Measurements from ENCODE around the gene DHRS1. TPM values are rescaled to one million over a fixed set of nuclear protein-coding genes. Genes with fewer than 3 reads are reported as not detected.

Gene DHRS1
- total RNA-seq, 1 donor from 2014 or later = 91.0 TPM

DNA sequence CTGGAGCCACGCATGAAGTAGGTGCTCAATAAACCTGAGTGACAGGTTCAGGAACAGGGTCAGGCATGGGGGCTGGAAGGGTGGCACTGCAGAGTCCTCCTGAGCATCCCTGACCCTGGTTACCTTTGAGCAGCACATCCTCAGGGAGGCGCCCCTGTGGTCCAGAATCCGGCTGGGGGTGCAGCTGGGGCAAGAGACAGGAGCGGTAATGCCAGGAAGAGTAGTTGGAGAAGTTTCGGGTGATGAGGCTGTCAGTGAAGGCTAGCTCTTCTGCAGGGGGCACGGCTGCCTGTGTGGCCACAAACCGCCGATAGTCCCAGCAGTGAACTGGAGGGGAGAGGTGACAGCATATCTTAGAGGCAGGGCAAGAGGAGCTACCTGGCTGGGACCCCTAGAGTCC is 30.2 kb downstream of the DHRS1 start:
- no peak for DNase-seq (ENCODE audit: low spot score)
- no peak for ATAC-seq

DNA sequence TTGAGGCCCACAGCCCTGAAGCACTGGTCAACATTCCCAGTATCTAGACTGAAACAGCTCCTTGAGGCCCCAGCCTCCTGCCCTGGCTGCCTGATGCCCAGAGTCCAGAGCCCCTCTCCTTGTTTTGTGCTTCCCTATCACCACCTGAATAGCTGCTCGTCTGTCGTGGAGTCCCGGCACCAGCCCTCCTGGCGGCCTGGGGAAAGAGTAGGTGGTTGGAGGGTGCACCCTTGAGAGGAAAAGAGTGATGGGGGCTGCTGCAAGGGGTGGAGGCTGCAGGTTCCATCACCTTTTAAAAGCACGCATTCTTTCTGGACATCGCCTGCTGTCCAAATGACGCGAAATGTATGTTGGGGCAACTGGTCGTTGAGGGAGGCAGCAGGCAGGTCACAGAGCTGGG is 31.4 kb downstream of the DHRS1 start:
- no peak for ATAC-seq
- no peak for DNase-seq (ENCODE audit: low spot score)

DNA sequence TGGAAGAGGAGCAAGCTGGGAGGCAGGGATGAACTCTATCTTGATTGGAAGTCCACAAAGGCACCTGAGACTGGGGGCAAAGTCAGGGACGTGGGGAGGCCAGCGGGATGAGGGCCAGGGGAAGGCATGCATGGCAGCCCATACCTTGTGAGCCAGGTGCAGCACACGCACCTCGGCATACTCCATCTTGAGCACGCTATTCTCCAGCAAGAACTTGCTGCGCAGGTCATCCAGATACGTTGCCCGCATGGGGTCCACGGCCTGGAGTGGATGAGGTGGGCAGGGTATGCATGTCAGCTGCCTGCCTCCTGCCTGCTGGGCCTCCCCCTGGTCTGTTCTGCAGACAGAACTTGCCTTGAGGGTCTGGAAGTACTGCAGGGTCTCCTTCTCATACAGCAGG is 32.1 kb downstream of the DHRS1 start:
- ATAC-seq (no peak), DNase-seq (ENCODE audit: low spot score) (no peak)

DNA sequence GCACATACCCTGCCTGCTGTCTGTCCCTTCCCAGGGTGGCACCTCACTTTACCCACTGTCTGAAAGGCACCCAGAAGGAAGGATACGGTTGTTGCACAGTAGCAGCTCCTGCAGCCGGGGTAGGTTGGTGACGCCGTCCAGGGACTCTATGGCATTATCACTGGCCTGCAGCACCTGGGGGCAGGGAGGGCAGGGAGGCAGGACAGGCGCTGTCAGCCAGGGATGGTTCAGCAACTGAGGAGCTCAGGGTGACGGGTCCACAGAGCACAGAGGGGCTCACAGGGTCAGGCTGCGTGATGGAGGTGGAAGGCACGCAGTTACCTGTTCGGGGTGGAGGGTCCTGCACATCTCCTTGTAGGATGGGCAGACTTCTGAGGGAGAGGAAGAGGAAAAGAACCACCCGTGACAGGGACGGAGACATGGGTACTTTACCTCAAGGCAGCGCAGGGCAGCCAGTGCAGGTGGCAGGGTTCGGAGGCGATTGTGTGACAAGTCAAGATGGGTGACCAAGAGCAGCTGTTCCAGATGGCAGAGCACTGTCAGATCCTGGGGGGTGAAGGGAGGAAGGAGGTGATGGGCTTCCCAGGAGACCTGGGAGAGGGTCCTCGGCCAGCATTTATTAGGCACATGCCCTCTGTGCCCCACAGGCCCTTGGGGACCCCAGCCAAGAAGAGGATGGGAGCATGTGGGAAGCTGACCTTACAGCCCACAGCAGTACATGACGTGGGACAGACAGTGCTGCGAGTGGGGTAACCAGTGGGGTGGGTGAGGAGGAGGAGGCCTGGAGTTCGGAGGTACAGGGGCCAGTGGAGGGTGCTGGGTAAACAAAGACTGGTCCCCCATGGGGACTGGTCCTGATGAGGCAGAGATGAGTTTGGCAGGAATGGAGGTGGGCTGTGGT is 33.0 kb downstream of the DHRS1 start:
- ATAC-seq (no peak), DNase-seq (ENCODE audit: low spot score) (no peak)

DNA sequence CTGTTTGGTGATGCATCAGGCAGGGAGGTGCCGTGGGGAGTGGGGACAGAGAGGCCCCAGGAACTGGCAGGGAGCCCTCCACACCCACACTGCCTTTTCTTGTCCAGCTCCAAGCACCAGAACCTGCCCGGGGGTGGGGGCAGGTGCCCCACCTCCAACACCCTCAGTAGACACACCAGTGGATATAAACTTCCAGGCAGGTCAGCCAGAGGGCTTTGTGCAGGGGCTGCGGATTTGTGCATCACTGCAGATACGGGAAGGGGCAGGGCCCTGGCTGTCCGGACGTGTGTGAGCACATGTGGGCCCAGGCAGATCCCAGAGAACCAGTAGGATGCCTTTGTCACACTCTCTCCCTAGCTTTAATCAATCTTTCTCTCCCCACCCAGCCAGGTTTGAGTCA is 35.3 kb downstream of the DHRS1 start:
- ATAC-seq (no peak), DNase-seq (ENCODE audit: low spot score) (no peak)

DNA sequence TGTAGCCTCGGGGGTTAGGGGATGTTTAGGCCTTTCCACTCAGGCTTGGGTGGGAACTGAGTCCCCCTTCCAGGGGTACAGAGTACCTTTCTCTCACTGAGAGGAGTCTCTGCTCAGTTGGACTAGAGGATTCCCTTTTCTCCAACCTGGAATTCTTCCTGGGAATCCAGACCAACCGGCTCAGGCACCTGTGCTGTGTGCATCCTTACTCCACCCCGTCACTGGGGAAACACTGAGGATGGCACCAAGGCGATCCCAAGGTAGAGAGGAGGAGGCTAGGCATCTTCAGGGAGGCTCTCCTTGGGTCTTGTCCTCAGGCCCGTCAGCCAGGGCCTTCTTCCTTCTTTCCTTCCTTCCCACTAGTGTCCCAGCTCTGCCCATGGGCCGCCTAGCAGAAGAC is 35.7 kb downstream of the DHRS1 start:
- ATAC-seq = no peak
- DNase-seq (ENCODE audit: low spot score) = no peak

DNA sequence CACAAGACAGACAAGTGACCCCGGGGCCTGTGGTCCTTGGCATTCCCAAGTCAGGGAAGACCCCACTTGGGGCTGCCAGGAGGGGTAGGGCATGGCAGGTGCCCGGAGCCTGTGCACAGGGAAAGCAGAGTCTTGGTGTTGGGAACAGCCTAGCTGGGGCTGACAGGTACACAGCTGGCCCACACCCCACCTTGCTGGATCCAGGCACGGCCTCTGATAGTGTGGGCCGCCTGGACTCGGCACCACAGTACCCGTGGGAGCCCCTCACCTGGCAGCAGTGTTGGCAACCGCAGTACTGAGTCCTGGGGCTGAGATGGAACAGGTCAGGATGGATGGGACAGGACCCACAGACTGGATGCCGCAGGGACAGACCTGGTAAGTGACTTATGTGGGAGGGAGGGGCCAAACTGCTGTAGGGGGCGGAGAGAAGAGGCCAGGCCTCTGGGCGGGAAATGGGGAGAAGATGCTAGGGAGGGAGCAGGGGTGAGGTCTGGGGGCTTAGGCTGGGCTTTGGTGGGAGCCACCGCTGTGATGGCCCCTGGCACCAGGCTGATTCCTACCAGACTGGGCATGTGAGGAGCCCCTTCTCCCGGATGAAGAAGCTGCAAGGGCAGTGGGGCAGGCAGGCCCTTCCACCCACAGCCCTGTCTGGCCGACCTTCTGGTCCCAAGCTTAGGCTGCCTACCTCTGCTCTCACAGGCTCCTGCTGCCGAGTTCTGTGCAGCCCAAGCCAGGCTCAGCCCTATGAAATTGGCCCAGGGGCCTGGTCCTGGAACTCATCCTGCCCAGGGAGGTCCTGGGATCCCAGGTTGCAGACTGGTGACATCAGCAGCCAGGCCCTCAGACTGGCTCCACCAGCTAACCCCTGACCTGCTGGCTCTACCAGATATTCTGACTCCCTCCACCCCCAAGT is 36.5 kb downstream of the DHRS1 start, which contains the start of gene TGM1:
TGM1 (minus strand) TSS at position 357 of the 913 bp plus-strand sequence. CDS start 825 bp downstream, outside the sequence.
- ATAC-seq (no peak), DNase-seq (ENCODE audit: low spot score) (no peak)

DNA sequence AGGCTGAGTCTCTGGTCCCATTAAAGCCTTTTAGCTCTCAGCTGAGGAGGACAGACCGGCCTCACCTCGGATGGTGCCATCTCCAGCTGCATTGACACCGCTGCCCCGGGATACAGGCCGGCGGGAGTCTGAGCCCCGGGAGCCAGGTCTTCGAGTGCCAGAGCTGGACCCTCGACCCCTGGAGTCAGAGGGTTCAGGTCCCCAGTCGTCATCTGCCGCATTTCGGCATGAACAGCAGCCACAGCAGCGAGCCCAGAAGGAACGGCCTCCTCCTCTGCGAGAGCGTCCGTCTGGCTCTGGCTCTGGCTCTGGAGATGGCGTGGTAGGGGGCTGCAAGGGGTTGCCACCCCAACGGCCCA is 37.6 kb downstream of the DHRS1 start:
- ATAC-seq = no peak
- DNase-seq (ENCODE audit: low spot score) = no peak

DNA sequence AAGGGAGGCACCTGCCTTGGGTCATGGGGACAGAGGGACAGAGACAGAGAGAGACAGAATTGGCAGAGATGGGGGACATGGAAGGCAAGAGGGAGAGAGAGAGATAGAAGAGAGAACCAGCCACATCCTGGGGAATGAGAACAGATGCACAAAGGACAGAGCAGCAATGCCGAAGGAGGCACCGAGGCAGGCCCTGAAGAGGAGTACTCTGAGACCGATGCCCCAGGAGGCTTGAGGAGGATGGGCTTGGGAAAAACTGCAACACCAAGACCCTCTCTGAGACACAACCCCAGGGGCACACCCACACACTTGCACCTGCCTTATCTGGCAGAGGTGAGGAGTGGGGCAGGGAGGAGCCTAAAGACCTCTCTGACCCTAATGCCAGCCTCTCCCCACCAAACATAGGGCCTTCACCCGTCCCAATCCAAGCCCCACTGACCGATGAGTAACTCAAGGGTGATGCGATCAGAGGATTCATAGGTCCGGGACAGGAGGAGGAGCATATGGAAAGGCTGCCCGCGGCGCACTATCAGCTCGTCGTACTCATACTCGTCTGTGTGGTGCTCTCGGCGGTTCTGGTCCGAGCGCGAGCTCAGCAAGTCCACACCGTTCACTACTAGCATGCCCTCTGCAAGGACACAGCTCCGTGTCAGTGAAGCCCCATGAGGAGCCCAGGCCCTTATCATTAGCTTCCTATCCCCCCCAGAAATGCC is 38.2 kb downstream of the DHRS1 start:
- ATAC-seq (no peak), DNase-seq (ENCODE audit: low spot score) (no peak)

DNA sequence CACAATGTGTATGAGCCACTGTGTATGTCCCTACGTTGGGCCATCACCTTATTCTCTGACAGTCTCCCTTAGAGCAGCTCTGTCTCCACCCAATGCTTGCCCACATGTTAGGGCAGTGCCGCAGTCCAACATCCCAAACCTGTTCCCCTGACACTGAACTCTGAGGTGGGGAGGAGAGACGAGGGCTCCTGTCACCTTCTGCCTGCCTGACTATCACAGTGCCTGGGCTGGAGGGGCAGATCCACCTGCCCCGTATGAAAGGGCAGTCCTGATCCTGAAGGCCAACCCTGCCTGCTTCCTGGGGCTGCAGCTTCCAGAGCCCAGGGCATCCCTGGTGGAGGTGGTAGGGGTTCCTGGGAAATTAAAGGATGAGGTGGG is 38.8 kb downstream of the DHRS1 start:
- no peak for ATAC-seq

DNA sequence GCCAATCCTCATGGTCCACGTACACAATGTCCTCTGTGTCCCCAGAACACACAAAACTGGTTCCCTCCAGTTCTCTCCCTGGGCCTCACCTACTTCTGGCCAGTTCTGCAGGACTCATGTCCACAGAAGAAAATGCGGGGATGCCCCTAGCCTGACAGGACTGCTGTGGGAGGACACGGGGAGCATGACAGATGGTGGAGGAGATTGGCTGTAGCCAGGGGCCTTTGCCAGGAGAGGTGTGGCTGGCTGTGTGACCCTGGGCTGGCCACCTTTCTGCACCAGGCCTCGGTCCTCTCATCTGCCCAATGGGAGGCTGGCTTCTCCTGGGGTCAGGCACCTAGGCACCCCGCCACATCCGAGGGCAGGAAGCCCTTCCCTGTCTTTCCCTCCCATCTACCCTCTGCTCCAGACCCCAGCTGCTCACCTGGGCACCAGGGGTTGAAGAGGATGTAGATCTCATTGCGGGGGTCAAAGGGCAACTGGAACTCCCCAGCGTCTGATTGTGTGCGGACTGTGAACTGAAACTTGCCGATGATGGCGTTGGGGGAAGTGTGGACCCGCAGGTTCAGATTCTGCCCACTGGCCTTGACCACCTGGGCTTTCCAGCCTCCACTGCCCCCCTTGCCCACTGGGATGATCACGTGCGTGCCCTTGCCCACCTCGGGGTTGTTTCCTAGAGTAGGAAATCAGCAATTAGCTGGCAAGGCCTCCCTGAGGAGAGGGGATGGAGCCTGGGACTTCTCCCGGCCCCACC is 39.4 kb downstream of the DHRS1 start:
- DNase-seq (ENCODE audit: low spot score) (no peak), ATAC-seq (no peak)

More for the DNA sequence above, 38.8 kb downstream of the DHRS1 start:
- no peak for DNase-seq (ENCODE audit: low spot score)

DNA sequence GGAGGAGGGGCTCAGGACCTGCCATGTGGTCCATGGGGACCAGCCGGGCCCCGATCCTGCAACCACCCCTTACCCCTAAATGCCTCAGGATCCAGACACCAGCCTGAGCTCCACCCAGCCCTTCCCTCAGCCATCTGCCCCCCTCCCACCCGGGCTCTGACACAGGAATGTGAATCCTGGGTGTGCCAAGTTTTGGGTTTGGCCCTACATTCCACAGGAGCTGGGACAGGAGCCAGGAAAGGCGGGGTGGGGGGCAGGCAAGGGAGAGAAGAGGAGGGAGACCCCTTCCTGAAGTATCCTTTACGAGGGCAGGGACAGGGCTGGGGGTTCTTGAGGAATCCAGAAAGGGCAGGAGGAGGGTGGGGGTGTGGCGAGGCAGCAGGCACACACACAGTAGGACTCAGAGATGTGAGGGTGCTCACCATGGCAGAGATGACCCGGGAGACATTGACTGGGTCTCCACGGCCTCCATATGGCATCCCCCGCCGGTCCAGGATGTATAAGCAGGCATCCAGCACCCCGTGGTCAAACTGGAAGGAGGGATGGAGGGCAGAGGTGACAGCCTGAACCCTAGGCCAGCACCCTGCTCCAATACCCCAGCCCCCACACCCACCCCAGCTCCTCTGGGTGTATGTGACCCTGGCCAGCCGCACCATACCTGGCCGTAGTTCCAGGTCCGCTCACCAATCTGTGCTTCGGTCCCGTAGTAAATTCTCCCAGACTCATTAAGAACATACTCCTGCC is 40.1 kb downstream of the DHRS1 start:
- DNase-seq (ENCODE audit: low spot score) = no peak
- no peak for ATAC-seq

DNA sequence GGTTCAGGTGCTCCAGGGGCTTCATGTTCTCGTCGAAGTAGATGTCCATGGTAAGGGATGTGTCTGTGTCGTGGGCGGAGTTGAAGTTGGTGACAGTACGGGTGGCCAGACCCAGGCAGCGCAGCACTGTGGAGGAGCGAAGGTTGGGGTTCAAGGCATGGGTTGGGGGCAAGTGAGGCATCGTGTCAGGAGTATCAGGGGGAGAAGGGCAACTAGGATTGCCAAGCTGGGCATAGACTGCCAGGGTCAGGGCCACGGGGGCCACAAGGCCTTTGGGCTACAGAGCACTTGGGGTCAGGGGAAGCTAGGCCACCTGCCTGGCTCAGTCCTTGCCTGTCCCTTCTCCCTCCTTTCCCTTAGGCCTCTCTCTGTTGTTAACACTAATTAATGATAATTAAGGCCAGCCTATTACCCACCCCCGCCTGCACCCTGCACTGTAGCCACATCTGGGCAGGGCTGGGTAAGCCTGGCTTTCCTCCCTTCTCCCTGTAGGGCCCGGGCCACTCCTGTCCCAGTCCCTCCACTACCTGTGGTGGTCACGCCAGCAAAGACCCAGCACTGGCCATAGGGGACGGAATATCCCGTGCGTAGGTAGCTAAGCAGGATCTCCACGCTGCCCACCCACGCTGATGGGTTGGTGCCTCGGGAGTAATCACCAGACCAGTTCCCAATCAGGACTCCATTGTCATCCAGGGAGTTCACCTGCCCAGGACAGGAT is 40.9 kb downstream of the DHRS1 start:
- no peak for DNase-seq (ENCODE audit: low spot score)
- ATAC-seq = no peak

DNA sequence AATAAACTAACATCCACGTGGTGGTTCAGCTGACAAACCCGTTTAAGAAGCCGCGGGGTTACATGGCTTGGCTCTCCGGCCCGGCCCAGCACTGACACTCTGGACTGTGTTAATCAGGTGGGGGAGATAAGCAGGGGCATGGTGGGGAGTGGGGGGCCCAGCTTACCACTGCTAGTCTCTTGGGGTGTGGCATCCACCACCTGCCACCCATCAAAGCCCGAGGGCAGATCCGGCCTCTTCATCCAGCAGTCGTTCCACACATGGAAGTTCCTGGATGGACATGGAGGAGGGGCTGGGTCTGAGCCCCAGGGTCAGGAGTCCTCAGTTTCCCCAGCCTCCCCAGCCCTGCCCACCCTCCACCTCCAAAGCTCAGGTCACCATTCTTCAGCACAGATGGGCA is 41.5 kb downstream of the DHRS1 start:
- no peak for DNase-seq (ENCODE audit: low spot score)
- no peak for ATAC-seq

DNA sequence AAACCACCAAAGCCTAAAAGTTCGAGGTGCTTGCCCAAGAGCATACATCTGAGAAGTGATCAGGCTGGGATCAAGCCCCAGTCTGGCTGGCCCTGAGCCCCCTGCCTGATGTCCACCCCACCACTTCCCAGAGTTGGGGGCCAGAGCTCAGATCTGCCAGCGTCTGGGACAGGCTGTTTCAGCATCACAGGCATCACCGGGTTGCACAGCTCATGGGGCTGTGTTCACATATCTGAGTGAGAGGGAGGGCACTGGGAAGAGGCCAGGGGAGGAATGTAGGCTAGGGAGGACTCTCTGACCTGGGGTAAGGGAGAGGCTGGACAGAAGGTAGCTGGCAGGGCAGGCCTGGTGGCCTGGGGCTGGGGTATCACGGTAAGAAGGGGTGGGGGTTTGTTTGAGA is 42.6 kb downstream of the DHRS1 start:
- DNase-seq (ENCODE audit: low spot score) (no peak), ATAC-seq (no peak)

DNA sequence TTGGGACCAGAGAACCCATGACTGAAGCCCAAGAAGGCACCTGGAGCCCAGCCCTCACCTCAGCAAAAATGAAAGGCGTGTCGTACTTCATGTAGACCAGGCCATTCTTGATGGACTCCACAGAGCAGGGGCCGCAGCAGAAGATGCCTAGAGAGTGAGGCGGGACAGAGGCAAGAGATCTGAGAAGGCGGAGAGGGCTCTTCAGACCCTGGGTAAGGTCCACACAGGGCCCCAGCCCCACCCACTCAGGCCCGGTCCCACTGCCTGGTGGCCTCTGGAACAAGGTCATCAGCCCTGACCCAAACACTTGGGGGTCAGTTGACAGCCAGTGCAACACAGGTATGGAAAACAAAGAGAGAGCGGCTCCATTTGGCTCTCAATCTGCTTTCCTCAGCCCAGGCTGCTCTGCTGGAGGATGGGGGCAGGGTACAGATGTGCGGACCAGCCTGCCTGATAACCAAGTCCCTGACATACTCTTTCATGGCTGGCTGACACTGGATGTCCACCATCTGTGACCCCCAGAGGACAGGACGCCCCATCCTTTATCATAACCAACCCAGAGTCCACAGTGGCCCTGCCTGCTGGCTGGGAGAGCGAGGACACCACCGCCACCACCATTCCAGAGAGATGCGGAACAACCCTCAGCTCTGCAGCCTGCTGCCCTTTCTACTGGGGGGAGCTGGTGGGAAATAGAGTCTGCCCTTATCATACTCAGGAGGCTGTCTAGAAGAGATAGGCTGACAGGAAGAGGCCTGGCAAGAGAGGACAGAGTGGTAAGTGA is 43.5 kb downstream of the DHRS1 start:
- DNase-seq (ENCODE audit: low spot score) (no peak), ATAC-seq (no peak)

DNA sequence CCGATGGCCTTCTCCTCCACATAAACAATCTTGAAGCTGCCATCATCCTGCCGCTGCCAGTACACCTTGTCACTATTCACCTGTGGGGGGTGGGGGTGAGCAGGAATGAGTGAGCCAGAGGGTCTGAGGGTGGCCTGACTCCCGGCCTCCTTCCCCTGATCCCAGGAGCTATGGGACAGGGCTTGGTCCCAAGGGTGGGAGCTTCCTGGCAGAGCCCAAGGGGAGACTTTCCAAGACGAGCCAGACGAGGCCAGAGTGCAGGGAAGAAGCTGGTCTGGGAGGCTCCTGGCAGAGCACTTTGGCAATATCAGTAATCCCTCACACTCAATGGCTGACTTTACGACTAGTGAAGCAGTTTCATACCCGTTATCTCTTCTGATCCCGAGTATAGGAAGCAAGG is 44.1 kb downstream of the DHRS1 start:
- ATAC-seq (no peak), DNase-seq (ENCODE audit: low spot score) (no peak)

DNA sequence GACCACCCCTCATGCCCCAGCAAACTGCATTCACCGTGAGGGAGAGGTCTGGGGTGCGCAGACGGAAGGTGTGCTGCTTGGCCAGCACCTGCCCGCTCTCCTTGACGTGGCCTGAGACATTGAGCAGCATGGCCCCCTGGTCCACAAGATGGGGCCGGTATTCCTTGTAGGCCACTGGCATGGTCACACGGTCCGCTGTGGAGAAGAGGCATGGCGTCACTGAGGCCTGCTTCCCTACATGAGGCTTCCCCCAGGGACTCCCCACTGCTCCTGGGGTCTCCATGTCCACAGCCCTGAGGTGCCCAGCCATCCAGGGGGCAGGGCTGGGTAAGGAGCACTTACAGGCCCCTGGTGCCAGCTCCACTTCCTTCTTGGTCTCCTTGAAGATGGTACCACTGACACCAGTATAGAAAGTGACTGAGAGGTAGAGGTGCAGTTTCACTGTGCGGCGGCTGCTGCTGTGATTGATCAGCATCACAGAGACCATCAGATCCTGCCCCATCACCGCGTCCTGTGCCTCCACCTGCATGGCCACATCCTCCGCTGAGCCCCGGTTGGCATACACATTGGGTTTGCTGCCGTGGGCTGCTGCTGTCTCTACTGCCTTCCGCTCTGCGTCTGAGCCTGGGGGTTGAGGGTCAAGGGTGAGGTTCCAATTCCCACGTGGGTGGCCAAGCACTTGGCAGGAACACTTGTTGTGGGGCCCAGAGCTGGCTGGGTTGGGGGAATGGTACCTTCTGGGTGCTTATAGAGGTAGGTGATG is 44.8 kb downstream of the DHRS1 start:
- ATAC-seq (no peak), DNase-seq (ENCODE audit: low spot score) (no peak)
